HG03442 (cell line): ENCODE measurements around the gene CDIP1.
A peak's percentile ranks its signal among the peaks of the same experiment; 100 is the strongest.

Source experiments
- ATAC-seq: cut with Tn5 transposase; IDR thresholded peaks from one replicate; pipeline ENCODE4 v1.9.1; 2021; ENCODE audit warnings: mild to moderate bottlenecking, moderate library complexity; ENCODE audit not compliant: unreplicated experiment

CDIP1 gene

GRCh38 chr16:4515611-4516233, 22.9 kb downstream of the CDIP1 start:
- peak; percentile 50 for ATAC-seq

- ATAC-seq = no peak
Observed at GRCh38 chr16:4514606-4515005, 24.0 kb downstream of the CDIP1 start.

- no peak for ATAC-seq
Observed at GRCh38 chr16:4513881-4514280, 24.7 kb downstream of the CDIP1 start.

GRCh38 chr16:4513086-4513860, 25.3 kb downstream of the CDIP1 start:
- no peak for ATAC-seq

GRCh38 chr16:4512473-4512872, 26.1 kb downstream of the CDIP1 start:
- no peak for ATAC-seq

- no peak for ATAC-seq
Observed at GRCh38 chr16:4511441-4512082, 27.0 kb downstream of the CDIP1 start.

GRCh38 chr16:4510747-4511426, 27.7 kb downstream of the CDIP1 start:
- no peak for ATAC-seq

GRCh38 chr16:4510131-4510530, 28.4 kb downstream of the CDIP1 start:
- ATAC-seq = no peak

GRCh38 chr16:4509420-4509819, 29.2 kb downstream of the CDIP1 start:
- no peak for ATAC-seq

- ATAC-seq = no peak
Observed at GRCh38 chr16:4508806-4509205, 29.8 kb downstream of the CDIP1 start.

- ATAC-seq = no peak
Observed at GRCh38 chr16:4507588-4508345, 30.8 kb downstream of the CDIP1 start.

GRCh38 chr16:4506450-4506849, 32.1 kb downstream of the CDIP1 start:
- ATAC-seq = no peak

- ATAC-seq = peak; percentile 69
Observed at GRCh38 chr16:4505356-4506147, 33.0 kb downstream of the CDIP1 start.

- no peak for ATAC-seq
Observed at GRCh38 chr16:4501071-4501478, 37.5 kb downstream of the CDIP1 start.

GRCh38 chr16:4500272-4500671, 38.3 kb downstream of the CDIP1 start:
- no peak for ATAC-seq

GRCh38 chr16:4499196-4499555, 39.4 kb downstream of the CDIP1 start:
- no peak for ATAC-seq

- ATAC-seq = no peak
Observed at GRCh38 chr16:4498546-4499195, 39.9 kb downstream of the CDIP1 start.

GRCh38 chr16:4496305-4496704, 42.3 kb downstream of the CDIP1 start:
- ATAC-seq = no peak

GRCh38 chr16:4495766-4496165, 42.8 kb downstream of the CDIP1 start:
- ATAC-seq = no peak
